Urinary bladder (tissue), 4 donors: ENCODE results near the gene ZNF385B. TPM values are rescaled to one million over a fixed set of nuclear protein-coding genes. Genes with fewer than 3 reads are reported as not detected.
A peak's percentile ranks its signal among the peaks of the same experiment; 100 is the strongest.
"Not testable (repeated sequence)": the region's sequence is repeated elsewhere in the genome, so short reads cannot be mapped to it uniquely, and the experiment has no call there.

Source experiments
- DNase-seq: peaks from one replicate; pipeline ENCODE4 v3.0.0-alpha.2; 2015; ENCODE audit errors: extremely low spot score
- H3K27ac ChIP-seq: one replicate; pipeline ENCODE4 v1.5.1; 2013; ENCODE audit warnings: low read depth, mild to moderate bottlenecking, moderate library complexity
- H3K36me3 ChIP-seq: one replicate; pipeline ENCODE4 v1.6.1; 2013; ENCODE audit warnings: mild to moderate bottlenecking, moderate library complexity; ENCODE audit not compliant: insufficient read depth
- H3K4me1 ChIP-seq: one replicate; pipeline ENCODE4 v1.6.1; 2013; ENCODE audit warnings: mild to moderate bottlenecking, moderate library complexity; ENCODE audit not compliant: insufficient read depth
- H3K4me3 ChIP-seq: one replicate; pipeline ENCODE4 v1.5.1; 2013; ENCODE audit warnings: low read depth, low read length
- WGBS: extraction: QIAGEN DNeasy Blood & Tissue Kit; methylation state at CpG from one replicate; pipeline ENCODE4 v1.1.7; 2013; 5-methylcytosine and 5-hydroxymethylcytosine counted together
- polyA plus RNA-seq: library from polyadenylated mRNA; stranded (reverse); fragments of 200-250 nt; gene quantifications from one replicate; pipeline ENCODE4 v1.2.3, GENCODE V29; 2013
- total RNA-seq: library from RNA; depleted of rRNA; stranded (reverse); fragments of >200 nt; gene quantifications from one replicate; pipeline ENCODE4 v1.2.3, GENCODE V29; 2014
- donor health status: healthy with polysubstance abuse.
- donor health status: healthy.

ZNF385B gene
- total RNA-seq (2.5 TPM), polyA plus RNA-seq (0.47 TPM)

- Histone ChIP-seq H3K4me3 (peak within 1 kb of the TSS; percentile 57), H3K36me3 (no peaks in the 10 kb centered on the region), H3K4me1 (no peaks in the 10 kb centered on the region), H3K27ac (no peak within 1 kb of the TSS)
- no peak for DNase-seq
- WGBS, result 3% methylated on average over 55 of the region's 55 CpGs
Measured at GRCh38 chr2:179861416-179862067, at the start of gene ZNF385B. Gene ZNF385B, minus strand, starts transcription at chr2:179861612.

GRCh38 chr2:179910735-179911113 is 49.3 kb upstream of the ZNF385B start:
- WGBS, result 70% methylated on average over 3 of the region's 3 CpGs
- DNase-seq, result no peak
- Histone ChIP-seq H3K36me3 (no peaks in the 10 kb centered on the region), H3K4me3 (no peak overlapping the region), H3K4me1 (no peaks in the 10 kb centered on the region), H3K27ac (no peak overlapping the region)

- DNase-seq, result no peak
- no peaks in the 10 kb centered on the region for H3K4me1 ChIP-seq
- H3K27ac ChIP-seq, result no peak overlapping the region
- no peak overlapping the region for H3K4me3 ChIP-seq
- H3K36me3 ChIP-seq, result no peaks in the 10 kb centered on the region
- WGBS, result 59% methylated on average over 6 of the region's 6 CpGs
Measured at GRCh38 chr2:179909845-179910734, 48.7 kb upstream of the ZNF385B start.

- Histone ChIP-seq H3K4me3 (no peak overlapping the region), H3K27ac (no peak overlapping the region), H3K36me3 (no peaks in the 10 kb centered on the region), H3K4me1 (no peaks in the 10 kb centered on the region)
- DNase-seq, result no peak
- 31% methylated on average over 5 of the region's 5 CpGs for WGBS
Measured at GRCh38 chr2:179900655-179901054, 39.2 kb upstream of the ZNF385B start.

GRCh38 chr2:179899666-179900065 is 38.3 kb upstream of the ZNF385B start:
- WGBS, result 99% methylated on average over 1 of the region's 1 CpG
- Histone ChIP-seq H3K36me3 (no peaks in the 10 kb centered on the region), H3K4me1 (no peaks in the 10 kb centered on the region), H3K27ac (no peak overlapping the region), H3K4me3 (no peak overlapping the region)
- DNase-seq, result no peak

- 86% methylated on average over 4 of the region's 4 CpGs for WGBS
- Histone ChIP-seq H3K4me3 (no peak overlapping the region), H3K4me1 (no peaks in the 10 kb centered on the region), H3K27ac (no peak overlapping the region), H3K36me3 (no peaks in the 10 kb centered on the region)
- DNase-seq, result no peak
Measured at GRCh38 chr2:179898873-179899272, 37.5 kb upstream of the ZNF385B start.

GRCh38 chr2:179893616-179894015 is 32.2 kb upstream of the ZNF385B start:
- 87% methylated on average over 3 of the region's 3 CpGs for WGBS

GRCh38 chr2:179891237-179891636 is 29.8 kb upstream of the ZNF385B start:
- no peaks in the 10 kb centered on the region for H3K4me1 ChIP-seq
- no peaks in the 10 kb centered on the region for H3K36me3 ChIP-seq
- no peak overlapping the region for H3K27ac ChIP-seq
- DNase-seq, result no peak
- no peak overlapping the region for H3K4me3 ChIP-seq
- 88% methylated on average over 2 of the region's 2 CpGs for WGBS

More at GRCh38 chr2:179893616-179894015, 32.2 kb upstream of the ZNF385B start:
- no peak overlapping the region for H3K27ac ChIP-seq
- H3K4me3 ChIP-seq, result no peak overlapping the region
- DNase-seq, result no peak
- H3K36me3 ChIP-seq, result no peaks in the 10 kb centered on the region
- no peaks in the 10 kb centered on the region for H3K4me1 ChIP-seq

GRCh38 chr2:179890666-179891065 is 29.3 kb upstream of the ZNF385B start:
- no peaks in the 10 kb centered on the region for H3K4me1 ChIP-seq
- no peak for DNase-seq
- no peak overlapping the region for H3K27ac ChIP-seq
- H3K4me3 ChIP-seq, result no peak overlapping the region
- no peaks in the 10 kb centered on the region for H3K36me3 ChIP-seq

- 84% methylated on average over 6 of the region's 6 CpGs for WGBS
- not testable (repeated sequence) for H3K4me3 ChIP-seq, H3K4me1 ChIP-seq, H3K36me3 ChIP-seq, H3K27ac ChIP-seq, DNase-seq
Measured at GRCh38 chr2:179888642-179889041, 27.2 kb upstream of the ZNF385B start.

- no peak for DNase-seq
- 71% methylated on average over 8 of the region's 8 CpGs for WGBS
- Histone ChIP-seq H3K27ac (no peak overlapping the region), H3K36me3 (no peaks in the 10 kb centered on the region), H3K4me1 (no peaks in the 10 kb centered on the region), H3K4me3 (no peak overlapping the region)
Measured at GRCh38 chr2:179884193-179884592, 22.8 kb upstream of the ZNF385B start.

GRCh38 chr2:179882851-179883806 is 21.7 kb upstream of the ZNF385B start:
- Histone ChIP-seq H3K27ac (no peak overlapping the region), H3K36me3 (no peaks in the 10 kb centered on the region), H3K4me1 (no peaks in the 10 kb centered on the region), H3K4me3 (no peak overlapping the region)
- no peak for DNase-seq
- WGBS, result 87% methylated on average over 6 of the region's 6 CpGs

GRCh38 chr2:179877601-179878364 is 16.4 kb upstream of the ZNF385B start:
- Histone ChIP-seq H3K4me1 (no peaks in the 10 kb centered on the region), H3K36me3 (no peaks in the 10 kb centered on the region), H3K4me3 (no peak overlapping the region), H3K27ac (no peak overlapping the region)
- no peak for DNase-seq
- WGBS, result 84% methylated on average over 4 of the region's 4 CpGs
